ENCODE results near the gene NPAS3.

NPAS3 gene

DNA sequence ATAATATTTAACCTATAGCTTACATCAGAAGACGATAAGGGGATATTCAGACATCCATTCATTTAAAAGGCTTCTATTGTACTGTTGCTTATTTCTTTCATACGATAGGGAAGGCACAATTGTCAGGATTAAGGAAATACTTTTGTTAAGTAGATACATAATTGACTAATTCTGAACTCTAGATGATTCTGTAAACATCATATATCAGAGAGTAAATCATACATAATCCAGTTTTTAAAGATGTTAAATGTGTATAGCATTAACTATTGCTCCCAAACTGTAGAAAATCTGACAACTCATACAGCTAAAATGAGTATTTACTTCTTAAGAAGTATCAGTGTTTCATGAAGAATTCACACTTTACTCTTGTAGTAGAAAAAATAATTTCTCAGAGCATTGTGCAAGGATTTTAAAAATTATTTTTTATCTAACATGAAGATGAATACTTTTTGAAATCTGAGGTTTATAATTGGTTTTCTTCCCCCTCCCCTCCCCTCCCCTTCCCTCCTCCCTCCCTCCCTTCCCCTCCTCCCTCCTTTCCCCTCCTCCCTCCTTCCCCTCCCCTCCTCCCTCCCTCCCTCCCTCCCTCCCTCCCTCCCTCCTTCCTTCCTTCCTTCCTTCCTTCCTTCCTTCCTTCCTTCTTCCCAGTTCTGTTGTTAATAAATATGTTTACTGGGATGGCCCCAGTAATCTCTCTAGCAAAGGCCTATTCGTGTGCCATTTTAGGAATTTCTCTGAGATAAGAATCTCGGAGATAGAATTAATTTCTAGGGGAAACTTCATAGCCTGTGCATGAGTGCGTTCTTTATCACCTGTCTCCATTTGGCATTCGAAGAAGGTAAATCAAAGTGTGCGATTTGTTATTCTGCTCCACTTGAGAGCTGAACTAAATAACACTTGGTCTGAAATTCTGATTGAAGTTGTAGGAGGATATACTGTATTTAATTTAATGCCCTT, 2.3 kb downstream of the NPAS3 start:
- no peak for DNase-seq

DNA sequence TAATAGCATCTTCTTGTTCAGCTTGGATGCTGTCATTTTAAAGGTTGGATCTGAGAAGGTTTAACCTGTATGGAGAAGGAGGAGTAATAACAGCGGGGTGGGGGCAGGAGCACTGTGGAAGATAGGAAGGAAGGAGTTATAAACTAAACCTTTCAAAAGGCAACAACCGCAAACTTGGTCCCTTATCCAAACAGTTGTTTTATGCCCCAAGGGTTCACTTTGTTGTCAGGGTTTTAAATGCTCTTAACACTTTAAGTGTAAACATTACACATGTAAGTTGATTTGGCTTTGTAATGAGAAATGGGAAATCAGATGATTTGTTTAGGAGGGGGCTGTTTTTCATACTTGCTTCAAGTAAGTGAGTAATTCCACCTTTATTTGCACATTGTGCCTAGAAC, 3.0 kb downstream of the NPAS3 start:
- no peak for DNase-seq

DNA sequence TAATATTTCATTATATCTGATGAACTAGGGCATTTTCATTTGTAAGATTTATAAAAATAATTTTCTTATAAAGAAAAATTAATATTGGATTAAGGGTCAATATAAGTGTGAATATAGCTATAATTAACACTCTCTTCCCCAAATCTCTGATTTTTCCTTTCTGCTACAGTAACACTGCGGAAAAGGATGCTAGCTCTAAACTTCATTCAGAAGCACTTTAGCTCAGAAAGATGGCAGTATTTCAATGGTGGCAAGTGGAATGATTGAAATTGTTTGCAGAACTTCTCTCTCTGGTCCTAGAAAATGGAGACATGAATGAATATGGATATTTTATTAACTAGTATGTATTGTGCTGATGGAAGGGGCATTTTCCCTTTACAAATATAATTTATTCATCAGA, 8.4 kb downstream of the NPAS3 start:
- DNase-seq: no peak

GRCh38 chr14:32947792-32948191, 9.1 kb downstream of the NPAS3 start:
- DNase-seq: no peak

- DNase-seq: peak; percentile 14
Observed at GRCh38 chr14:32950584-32950983, 11.9 kb downstream of the NPAS3 start.

DNA sequence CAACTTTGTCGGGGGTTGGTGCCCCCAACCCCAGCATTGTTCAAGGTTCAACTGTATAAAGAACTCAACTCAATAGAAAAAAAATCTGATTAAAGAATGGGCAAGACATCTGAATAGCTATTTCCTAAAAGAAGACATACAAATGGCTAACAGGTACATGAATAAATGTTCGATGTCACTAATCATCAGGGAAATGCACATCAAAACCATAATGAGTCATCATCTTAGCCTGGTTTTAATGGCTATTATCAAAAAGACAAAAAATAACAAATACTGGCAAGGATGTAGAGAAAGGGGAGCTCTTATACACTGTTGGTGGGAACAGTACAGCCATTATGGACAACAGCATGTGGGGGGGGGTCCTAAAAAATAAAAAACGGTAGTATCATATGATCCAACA, 28.7 kb downstream of the NPAS3 start:
- no peak for DNase-seq

DNA sequence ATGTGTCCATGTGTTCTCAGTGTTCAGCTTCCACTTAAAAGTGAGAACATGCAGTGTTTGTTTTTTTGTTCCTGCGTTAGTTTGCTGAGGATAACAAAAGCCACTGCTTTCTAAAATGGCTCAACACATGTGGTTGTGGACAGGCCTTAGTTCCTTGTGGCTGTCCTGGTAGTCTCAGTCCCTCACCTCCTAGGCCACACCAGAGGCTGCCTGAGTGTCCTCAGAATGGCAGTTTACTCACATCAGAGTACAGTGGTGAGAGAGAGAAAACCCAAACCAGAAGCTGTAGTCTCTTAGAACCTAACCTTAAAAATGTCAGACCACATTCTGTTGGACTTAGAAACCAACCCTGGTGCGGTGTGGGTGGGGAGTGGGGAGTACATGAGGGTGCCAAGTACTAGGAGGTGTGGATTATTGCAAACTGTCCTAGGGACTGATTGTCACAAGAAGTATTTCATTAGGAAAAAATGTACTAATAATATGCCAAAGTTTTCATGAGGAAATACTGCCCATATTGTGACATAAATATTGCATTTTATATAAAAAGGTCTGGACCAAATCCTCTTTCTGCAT, 30.4 kb downstream of the NPAS3 start:
- DNase-seq: no peak

DNA sequence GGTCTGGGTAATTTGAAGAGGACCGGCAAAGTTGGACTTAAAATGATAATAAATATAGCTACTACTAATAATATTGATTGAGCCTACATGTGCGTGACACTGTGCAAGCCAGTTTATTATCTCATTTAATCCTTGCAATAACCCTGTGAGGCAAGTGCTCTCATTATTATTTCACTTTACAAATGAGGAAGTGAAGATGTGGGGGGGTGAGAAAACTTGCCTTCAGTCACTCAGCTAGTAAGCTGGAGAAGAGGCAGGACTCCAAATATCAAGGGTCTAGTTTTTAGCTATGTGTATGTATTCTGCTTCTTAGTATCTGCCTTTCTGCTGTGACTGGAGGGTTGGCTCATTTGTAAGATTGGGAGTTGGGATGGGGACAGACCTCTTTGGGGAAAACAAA, 39.2 kb downstream of the NPAS3 start:
- DNase-seq: no peak

DNA sequence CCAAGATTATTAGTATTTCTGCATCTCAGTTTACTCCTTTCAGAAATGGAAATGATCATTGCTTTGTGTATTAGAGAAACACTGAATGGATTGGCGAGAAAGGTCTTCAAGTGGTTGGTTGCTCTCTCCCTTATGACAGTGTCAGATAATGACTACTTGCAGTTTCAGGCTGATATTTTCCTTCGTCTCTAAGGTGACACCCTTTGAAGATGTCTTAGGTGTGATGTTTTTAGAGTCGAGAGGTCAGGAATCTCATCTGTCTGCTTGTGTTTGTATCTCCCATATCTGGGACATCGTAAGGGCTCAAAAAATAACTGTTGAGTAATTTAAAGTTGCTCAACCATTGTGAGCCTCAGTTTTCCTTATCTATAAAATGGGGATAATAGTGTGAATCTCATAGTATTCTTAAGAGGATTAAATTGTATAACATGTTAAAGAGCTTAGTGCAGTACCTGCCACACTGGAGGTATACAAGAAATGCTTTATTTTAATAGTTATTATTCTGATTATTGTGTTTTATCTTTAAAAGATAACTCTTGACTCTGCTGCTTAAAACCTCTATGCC, 40.1 kb downstream of the NPAS3 start:
- no peak for DNase-seq

DNA sequence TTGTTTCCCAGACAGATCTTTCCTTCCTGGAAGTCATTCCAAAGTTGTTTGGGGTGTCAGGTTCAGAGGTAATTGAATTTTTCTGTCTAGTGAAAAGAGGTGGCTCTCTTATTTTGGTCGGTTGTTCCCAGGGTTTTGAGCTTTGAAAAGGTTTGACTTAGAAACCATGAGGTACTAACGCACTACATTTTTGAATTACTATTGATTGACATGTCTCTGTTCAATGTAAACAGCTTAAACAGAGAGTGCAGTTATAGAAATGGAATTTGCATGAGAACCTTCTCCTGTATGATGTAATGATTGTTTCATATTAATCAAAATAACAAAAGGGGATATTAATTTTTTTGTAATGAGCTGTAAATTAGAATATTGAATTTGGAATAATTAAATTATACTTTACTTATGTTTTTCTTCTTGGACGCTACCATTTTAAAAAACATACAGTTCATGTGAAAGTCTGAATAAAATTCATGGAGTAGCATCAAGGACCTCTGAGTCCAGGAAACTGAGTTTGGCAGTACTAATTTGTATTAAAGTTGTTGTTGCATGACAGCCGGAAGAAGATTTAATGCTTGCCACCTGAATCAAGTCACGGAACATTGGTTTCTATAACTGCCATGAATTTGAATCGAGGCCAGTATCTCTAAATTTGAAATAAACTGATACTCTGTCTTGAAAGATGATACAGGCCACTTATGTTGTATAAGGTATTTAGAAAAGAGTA, 41.7 kb downstream of the NPAS3 start:
- DNase-seq: no peak

DNA sequence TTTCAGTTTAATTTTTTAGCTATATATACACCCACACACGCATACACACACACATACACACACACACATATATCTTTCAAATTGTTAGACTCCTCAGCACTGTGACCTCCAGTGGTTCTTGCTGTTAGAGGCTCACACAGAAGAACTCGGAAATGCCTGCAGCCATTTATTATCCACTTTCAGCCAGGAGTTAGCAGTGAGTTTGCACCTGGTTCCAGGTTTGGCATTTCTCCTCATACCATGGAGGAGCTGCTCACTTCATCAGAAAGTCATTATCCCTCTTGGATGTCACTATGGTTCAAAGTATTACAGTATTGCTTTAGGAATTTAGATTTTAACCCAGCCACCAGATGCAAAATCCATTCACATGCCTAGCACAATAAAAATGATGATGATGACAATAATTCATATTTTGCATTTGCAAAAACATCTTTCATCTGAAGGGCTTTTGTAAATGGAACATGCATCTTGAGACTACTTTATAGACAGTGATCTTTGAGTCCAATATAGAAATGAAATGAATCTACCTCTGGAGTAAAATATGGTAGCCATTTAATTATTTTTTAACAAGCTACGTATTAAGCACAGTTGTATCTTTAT, 42.3 kb downstream of the NPAS3 start:
- DNase-seq: no peak

DNA sequence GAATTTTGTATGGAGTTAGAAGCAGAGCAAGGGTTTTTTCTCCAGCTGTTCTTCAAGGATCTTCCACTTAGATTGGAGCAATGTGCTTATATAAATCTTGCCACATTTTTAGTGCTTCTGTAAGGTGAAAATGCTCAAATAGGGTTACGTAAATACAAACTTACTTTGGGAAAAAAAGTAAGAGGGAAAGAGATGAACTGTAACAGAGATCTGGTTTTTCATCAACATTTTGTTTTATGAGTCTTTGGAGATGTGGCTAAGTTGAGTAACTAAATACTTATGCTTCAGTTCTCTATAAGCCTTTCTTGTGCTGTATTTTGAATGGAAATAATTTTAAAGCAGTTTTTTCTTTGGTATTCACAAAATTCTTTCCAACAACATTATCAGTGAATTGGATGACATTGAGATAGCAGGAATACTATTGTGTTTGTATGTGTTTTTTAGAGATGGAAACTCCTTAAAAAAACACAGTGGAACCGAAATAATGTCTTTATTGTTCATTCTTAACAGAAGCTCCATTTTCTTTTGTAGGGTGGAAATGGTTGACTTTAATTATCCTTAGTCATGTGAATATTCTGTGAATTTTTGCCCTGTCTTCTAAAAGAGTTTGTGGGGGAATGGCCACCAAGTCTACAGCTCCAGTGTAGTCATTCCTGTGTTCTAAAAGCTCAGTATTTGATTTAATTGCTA, 45.7 kb downstream of the NPAS3 start:
- no peak for DNase-seq

DNA sequence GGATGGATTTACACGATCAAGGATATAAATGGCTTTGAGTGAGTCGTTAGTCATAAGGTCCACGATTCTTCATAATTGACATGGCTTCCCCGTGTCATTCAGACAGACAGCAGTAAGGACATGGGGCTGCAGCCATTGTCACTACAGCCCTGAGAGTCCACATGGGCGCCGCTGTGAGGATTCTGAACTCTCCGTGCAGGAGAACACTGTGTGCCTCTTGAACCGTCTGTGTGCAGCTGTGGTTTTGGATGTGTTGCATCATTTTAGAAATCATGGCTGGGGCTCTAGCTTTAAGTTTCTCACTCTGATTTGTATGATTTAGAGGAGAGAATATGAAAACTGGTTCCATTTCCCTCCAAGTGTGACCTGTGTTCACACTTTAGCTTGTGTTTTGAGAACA, 47.2 kb downstream of the NPAS3 start:
- no peak for DNase-seq

DNA sequence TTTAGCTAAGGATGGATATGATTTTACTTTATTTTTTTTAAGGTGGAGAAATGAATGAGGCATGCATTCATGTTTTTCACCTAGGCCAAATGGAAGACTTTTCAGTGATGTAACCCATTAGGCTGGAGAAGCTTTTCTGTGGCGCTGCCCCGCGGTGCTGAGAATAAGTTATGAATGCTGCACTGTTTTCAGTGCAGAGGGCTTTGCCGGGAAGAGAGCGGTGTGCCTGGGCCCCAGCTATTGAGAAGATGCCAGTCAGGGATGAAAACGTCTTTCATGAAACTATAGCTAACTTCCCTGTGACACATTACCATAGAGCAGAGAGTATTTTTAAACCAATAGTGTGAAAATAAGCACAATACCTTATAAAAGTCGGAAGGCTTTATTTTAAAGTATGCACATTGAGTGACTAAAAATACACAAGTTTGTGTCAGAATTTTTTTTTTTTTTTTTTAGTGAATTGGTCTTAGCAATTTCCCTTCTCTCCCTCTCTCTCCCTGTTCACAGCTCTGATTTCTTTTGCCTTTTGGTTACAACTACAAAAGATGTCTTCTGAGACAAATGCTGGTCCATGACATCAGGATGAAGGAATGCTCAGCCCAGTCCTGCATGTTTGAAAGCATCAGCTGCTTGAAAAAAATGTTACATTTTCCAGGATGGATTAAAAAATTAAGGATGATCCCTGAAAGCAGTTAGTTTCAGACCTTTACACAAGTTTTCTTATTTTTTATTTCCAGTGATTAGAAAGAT, 48.3 kb downstream of the NPAS3 start:
- DNase-seq: peak; percentile 29

- no peak for DNase-seq
Observed at GRCh38 chr14:32991691-32992090, 53.0 kb downstream of the NPAS3 start.

DNA sequence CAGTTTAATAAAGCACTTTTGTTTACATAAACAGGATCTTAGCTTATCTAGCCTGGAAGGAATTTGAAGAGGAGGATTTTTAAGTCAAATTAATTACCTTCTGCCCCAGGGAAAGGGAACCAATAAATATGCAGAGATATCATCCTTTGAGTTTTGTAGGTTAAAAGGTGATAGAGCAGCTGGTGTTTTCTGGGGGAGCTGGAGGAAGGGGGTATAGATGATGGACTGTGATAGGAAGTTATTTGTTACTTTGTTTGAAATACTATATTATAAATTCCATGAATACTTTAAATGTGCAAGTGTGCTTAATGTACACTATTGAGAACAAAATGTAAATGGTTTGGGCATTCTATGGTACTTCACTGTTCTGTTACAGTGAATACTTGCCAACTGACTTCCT, 55.2 kb downstream of the NPAS3 start:
- no peak for DNase-seq

- no peak for DNase-seq
Observed at GRCh38 chr14:32996343-32996742, 57.7 kb downstream of the NPAS3 start.

- DNase-seq: no peak
Observed at GRCh38 chr14:32998433-32998832, 59.8 kb downstream of the NPAS3 start.

DNA sequence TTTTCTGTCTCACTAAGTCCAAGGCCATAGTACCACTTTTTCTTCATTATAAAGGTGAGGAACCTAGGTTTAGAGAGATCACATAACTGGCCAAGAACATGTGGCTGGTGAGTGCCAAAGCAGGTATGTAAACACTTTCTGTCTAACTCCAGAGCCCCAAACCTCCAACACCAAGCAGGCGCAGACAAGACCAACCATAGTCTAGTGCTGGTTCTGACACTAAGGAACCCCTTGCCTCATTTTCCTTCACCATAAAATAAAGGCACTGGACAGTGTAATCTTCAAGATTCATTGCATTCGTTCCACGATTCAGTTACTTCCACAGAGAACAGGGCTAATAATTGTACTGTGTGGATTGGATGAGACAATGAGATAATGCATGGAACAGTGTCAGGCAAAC, 71.0 kb downstream of the NPAS3 start:
- DNase-seq: no peak

GRCh38 chr14:33010495-33010894, 71.8 kb downstream of the NPAS3 start:
- DNase-seq: no peak

DNA sequence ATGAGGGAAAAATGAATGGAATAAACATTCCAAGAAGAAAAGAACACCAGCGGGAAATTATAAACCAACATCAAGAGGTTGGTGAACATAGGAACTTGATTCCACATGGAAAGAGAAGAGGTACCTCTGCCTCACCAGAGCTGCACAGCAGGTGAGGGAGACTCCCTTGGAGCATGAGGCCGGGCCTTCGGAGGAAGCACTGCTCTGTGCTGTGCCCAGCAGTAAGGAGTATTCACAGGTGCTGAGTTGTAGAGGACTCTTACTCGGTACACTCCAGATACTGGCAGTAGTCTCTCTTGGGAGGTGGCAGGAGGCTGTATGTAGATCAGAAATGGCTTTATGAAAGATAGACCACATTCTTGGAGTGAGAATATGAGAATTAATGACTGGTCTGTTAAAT, 76.0 kb downstream of the NPAS3 start:
- DNase-seq: no peak

DNA sequence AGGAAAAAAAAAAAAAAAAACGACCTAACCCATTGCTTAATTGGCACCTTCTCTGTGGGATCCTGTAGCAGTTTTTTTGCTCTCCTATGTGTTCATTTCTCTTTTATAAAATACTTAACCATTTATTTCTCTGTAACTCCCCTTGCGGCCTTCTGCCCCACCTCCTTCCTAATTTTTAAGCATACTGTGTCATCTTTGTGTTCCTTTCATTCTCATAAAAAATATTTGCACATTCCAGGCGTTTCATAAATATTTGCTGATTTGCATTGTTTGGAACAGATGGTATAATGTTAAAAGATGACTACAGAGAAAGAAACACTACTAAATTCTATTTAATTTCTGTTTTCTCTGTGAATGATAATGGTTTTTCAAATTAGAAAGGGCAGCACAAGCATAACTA, 77.9 kb downstream of the NPAS3 start:
- DNase-seq: no peak

Data from NCI-H226 (cell line).